ENCODE data around the gene HSH2D.

HSH2D gene

DNA sequence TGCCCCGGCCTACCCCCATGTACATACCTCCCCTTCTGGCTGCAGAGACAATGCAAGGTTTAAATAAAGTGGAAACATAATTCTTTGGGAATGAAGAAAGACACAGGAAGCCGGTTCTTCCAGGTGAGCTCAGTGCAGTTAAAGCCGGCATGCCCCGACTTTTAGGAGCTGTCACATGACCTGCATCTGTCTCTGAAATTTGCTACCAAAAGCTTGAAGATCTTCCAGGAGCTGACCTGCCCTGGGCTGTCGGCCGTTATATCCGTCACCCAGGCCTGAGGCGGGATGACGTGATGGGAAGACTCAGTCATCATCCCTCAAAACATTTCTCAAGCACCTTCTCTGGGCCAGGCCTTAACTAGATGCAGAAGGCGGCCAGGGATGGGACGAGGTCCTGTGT lies 21.5 kb upstream of the HSH2D start:
- DNase-seq (ENCODE audit: low read depth): no peak
- no peaks in the 10 kb centered on the region for H3K9me3 ChIP-seq (ENCODE audit: control insufficient read depth, low read length)
- peaks cover 70% of the 10 kb centered on the region for H3K36me3 ChIP-seq (ENCODE audit: control insufficient read depth, insufficient read depth, low read length, severe bottlenecking)
- H3K27me3 ChIP-seq (replicated peaks; ENCODE audit: control insufficient read depth, insufficient read depth, low read length): no peaks in the 10 kb centered on the region
- H3K4me3 ChIP-seq (ENCODE audit: low read length): no peak overlapping the region
- H3K4me1 ChIP-seq (ENCODE audit: control insufficient read depth, insufficient read depth, low read length): no peaks in the 10 kb centered on the region
- H3K9ac ChIP-seq (ENCODE audit: low read length): no peak overlapping the region

DNA sequence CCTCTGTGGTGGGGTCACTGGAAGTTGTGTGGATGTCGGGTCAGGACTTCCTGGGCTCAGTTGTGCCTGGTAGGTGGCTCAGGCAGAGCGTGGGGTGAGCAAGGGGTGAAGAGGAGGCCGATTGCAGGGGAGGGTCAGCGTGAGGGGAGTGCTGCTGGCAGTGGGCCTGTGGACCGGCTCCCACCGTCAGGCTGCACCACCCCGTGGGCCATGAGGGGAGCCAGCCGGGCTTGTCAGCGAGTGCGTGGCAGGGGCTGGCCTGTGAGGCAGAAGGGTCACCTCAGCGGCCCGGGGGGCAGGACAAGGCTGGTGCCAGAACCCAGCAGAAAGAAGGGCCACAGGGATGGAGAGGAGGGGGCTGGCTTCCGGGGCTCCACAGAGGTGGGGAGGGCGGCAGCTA lies 18.5 kb upstream of the HSH2D start:
- no peak overlapping the region for H3K9ac ChIP-seq (ENCODE audit: low read length)
- H3K27me3 ChIP-seq (replicated peaks; ENCODE audit: control insufficient read depth, insufficient read depth, low read length): no peaks in the 10 kb centered on the region
- DNase-seq (ENCODE audit: low read depth): no peak
- peaks cover 80% of the 10 kb centered on the region for H3K36me3 ChIP-seq (ENCODE audit: control insufficient read depth, insufficient read depth, low read length, severe bottlenecking)
- no peaks in the 10 kb centered on the region for H3K4me1 ChIP-seq (ENCODE audit: control insufficient read depth, insufficient read depth, low read length)
- H3K9me3 ChIP-seq (ENCODE audit: control insufficient read depth, low read length): no peaks in the 10 kb centered on the region
- no peak overlapping the region for H3K4me3 ChIP-seq (ENCODE audit: low read length)

DNA sequence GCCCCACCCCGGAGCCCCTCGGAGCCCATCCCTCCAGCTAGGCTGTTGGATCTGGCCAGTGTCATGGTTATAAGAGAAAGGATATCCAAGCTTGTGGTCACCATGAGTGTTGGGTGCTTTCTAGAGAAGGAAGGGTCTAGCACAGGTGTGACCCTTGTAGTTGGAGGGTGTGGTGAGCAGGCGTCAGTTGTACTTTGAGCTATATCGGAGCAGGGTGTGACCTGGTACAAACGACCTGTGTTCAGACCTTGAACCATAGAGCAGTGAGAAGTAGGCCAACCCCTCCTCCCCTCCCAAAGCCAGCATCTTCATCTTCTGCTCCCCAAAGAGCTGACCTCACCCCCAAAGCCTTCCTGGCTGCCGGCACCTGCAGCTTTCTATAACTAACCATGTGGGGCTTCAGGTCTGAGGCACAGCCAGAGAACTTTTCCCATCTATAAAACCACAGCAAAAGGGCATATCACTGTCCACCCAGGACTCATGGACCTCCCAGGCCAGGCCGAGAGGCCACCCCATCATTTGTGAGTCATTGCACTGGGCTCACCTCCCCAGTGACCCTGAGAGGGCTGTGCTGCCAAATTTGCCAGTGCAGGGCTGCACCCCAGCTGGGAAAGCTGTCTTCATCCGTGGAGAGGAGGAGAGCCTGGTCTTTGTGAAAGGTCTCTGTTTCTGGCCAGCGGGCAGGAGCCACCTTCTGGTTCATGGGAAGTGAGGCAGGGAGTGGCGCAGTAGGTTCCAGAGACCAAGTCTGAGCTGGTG lies 17.6 kb upstream of the HSH2D start:
- DNase-seq (ENCODE audit: low read depth): no peak
- Histone ChIP-seq H3K9me3 (ENCODE audit: control insufficient read depth, low read length) (no peaks in the 10 kb centered on the region), H3K9ac (ENCODE audit: low read length) (no peak overlapping the region), H3K4me3 (ENCODE audit: low read length) (no peak overlapping the region), H3K27me3 (replicated peaks; ENCODE audit: control insufficient read depth, insufficient read depth, low read length) (no peaks in the 10 kb centered on the region), H3K36me3 (ENCODE audit: control insufficient read depth, insufficient read depth, low read length, severe bottlenecking) (peaks cover 83% of the 10 kb centered on the region), H3K4me1 (ENCODE audit: control insufficient read depth, insufficient read depth, low read length) (no peaks in the 10 kb centered on the region)

DNA sequence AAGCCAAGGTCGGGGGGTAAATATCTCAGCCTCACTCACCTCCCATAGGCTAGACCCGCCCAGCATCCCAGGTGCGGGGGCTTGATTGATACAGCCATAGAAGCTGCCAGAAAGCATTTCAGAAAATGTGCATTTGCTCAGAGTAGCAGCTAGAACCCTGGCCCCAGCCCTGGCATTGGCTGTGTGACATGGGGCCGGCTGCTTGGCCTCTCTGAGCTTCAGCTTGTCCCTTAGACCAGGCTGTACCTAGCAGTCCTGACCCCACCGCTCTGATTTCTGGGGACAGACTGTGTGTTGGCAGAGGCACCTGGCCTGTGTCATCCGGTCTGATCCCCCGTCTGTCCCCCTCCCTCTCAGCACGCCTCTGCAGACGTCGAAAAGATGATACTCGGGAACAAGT lies 16.4 kb upstream of the HSH2D start:
- no peak overlapping the region for H3K4me3 ChIP-seq (ENCODE audit: low read length)
- H3K9me3 ChIP-seq (ENCODE audit: control insufficient read depth, low read length): no peaks in the 10 kb centered on the region
- H3K27me3 ChIP-seq (replicated peaks; ENCODE audit: control insufficient read depth, insufficient read depth, low read length): no peaks in the 10 kb centered on the region
- peaks cover 76% of the 10 kb centered on the region for H3K36me3 ChIP-seq (ENCODE audit: control insufficient read depth, insufficient read depth, low read length, severe bottlenecking)
- no peak for DNase-seq (ENCODE audit: low read depth)
- no peak overlapping the region for H3K9ac ChIP-seq (ENCODE audit: low read length)
- H3K4me1 ChIP-seq (ENCODE audit: control insufficient read depth, insufficient read depth, low read length): no peaks in the 10 kb centered on the region

DNA sequence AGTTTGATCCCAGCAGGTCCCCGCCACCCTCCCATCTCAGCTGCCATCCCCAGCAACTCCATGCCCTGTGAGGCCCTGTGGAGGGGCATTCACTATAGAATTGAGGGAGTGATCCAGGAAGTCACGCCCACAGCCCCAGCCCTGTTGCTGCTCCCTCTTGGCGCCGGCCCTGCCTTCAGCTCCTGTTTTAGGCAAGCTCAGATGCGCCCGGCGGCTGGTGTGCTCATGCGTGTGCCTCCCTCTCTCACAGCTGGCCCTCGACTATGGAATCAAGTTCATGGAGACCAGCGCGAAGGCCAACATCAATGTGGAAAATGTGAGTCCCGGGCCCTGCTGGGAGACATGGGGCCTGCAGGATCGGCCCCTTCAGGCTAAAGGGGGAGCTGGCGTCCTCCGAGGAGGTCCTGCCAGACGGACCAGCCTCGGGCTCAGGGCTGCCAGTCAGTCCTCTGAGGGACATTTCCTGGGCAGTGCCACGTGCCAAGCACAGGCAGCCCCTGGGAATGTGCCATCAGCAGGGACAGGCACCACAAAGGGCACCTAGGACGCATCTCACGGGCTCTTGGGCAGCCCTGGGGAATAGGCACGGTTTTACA lies 15.6 kb upstream of the HSH2D start:
- no peak for DNase-seq (ENCODE audit: low read depth)
- peaks cover 76% of the 10 kb centered on the region for H3K36me3 ChIP-seq (ENCODE audit: control insufficient read depth, insufficient read depth, low read length, severe bottlenecking)
- no peaks in the 10 kb centered on the region for H3K9me3 ChIP-seq (ENCODE audit: control insufficient read depth, low read length)
- H3K9ac ChIP-seq (ENCODE audit: low read length): no peak overlapping the region
- H3K4me1 ChIP-seq (ENCODE audit: control insufficient read depth, insufficient read depth, low read length): no peaks in the 10 kb centered on the region
- H3K27me3 ChIP-seq (replicated peaks; ENCODE audit: control insufficient read depth, insufficient read depth, low read length): no peaks in the 10 kb centered on the region
- H3K4me3 ChIP-seq (ENCODE audit: low read length): no peak overlapping the region

DNA sequence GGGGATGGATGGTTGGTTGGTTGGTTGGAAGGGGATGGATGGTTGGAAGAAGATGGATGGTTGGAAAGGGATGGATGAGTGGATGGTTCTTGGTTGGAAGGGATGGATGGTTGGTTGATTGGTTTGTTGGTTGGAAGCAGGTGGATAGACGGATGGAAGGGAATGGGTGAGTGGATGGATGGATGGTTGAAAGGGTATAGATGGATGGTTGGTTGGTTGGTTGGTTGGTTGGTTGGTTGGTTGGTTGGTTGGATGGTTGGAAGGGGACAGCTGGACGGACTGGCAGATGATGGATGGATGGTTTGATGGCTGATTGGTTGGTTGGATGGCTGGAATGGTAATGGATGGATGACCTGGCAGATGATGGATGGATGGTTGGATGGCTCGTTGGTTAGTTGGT lies 11.8 kb upstream of the HSH2D start:
- H3K27me3 ChIP-seq (replicated peaks; ENCODE audit: control insufficient read depth, insufficient read depth, low read length): no peaks in the 10 kb centered on the region
- no peak for DNase-seq (ENCODE audit: low read depth)
- H3K36me3 ChIP-seq (ENCODE audit: control insufficient read depth, insufficient read depth, low read length, severe bottlenecking): peaks cover 61% of the 10 kb centered on the region
- H3K4me1 ChIP-seq (ENCODE audit: control insufficient read depth, insufficient read depth, low read length): no peaks in the 10 kb centered on the region
- no peak overlapping the region for H3K9ac ChIP-seq (ENCODE audit: low read length)
- H3K4me3 ChIP-seq (ENCODE audit: low read length): no peak overlapping the region
- no peaks in the 10 kb centered on the region for H3K9me3 ChIP-seq (ENCODE audit: control insufficient read depth, low read length)

DNA sequence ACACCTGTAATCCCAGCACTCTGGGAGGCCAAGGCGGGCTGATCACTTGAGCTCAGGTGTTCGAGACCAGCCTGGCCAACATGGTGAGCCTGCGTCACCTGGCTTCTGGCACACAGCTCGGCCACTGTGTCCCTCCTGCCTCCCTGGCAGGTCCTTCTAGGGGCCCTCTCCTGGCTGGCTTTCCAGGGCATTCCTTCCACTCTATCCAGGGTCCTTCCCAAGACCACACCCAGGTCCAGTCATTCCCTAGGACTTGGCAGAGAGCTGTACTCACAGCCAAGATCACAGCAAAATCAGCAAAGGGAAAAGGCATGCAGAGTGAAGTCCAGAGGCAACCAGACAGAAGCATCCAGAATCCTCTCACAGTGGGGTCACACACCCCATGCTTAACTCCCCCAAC lies 9.7 kb upstream of the HSH2D start:
- DNase-seq (ENCODE audit: low read depth): no peak
- Histone ChIP-seq H3K4me1 (ENCODE audit: control insufficient read depth, insufficient read depth, low read length) (no peaks in the 10 kb centered on the region), H3K9me3 (ENCODE audit: control insufficient read depth, low read length) (no peaks in the 10 kb centered on the region), H3K9ac (ENCODE audit: low read length) (no peak overlapping the region), H3K4me3 (ENCODE audit: low read length) (no peak overlapping the region), H3K27me3 (replicated peaks; ENCODE audit: control insufficient read depth, insufficient read depth, low read length) (no peaks in the 10 kb centered on the region), H3K36me3 (ENCODE audit: control insufficient read depth, insufficient read depth, low read length, severe bottlenecking) (peaks cover 40% of the 10 kb centered on the region)

DNA sequence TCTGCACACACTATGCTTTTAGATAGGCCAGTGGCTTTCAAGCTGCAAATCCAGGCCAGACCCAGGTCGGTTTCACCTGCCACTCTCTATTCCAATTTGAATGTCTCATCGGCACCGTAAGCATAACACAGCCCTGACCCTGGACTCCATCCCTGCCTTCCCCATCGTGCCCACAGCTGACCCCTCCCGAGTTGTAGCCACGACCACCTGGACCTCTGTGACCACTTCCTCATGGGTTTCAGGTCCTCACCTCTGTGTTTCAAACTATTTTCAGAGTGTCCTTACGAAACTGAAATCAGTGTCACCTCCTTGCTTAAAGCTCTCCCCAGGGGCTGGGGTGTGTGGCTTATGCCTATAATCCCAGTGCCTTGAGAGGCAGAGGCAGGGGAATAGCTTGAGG lies 9.0 kb upstream of the HSH2D start:
- no peaks in the 10 kb centered on the region for H3K27me3 ChIP-seq (replicated peaks; ENCODE audit: control insufficient read depth, insufficient read depth, low read length)
- H3K9ac ChIP-seq (ENCODE audit: low read length): no peak overlapping the region
- no peak for DNase-seq (ENCODE audit: low read depth)
- no peaks in the 10 kb centered on the region for H3K4me1 ChIP-seq (ENCODE audit: control insufficient read depth, insufficient read depth, low read length)
- H3K36me3 ChIP-seq (ENCODE audit: control insufficient read depth, insufficient read depth, low read length, severe bottlenecking): peaks cover 34% of the 10 kb centered on the region
- H3K9me3 ChIP-seq (ENCODE audit: control insufficient read depth, low read length): no peaks in the 10 kb centered on the region
- no peak overlapping the region for H3K4me3 ChIP-seq (ENCODE audit: low read length)

DNA sequence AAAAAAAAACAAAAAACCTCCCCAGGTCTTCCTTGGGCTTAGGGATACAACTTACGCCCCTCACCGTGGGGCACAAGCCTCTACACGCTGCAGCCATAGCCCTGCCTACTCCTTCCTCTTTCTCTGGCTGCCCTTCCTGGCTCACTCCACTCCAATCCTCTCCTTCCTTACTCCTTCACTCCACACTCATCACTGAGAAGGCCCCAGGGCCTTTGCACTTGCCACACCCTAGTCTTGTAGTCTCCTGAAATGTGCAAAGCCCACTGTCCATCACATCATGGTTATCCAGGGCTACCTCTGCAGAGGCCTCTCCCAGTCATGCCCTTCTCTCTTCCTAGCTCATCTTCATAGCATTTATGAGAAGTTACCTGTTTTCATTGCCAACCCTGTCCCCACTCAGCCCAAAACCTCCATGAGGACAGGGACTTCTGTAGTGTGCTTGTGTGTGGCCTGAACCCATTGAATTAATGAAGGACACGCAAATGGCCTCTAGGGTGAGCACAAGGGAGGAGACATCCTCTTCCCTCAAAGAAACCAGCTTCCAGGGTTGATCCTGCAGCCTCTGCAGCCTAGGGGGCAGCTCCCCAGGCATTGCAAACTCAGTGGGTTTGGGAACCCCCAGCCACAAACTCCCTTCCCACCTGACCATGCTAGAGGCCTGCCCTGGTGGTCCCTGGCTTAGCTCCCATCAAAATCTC lies 7.9 kb upstream of the HSH2D start:
- Histone ChIP-seq H3K27me3 (replicated peaks; ENCODE audit: control insufficient read depth, insufficient read depth, low read length) (no peaks in the 10 kb centered on the region), H3K9ac (ENCODE audit: low read length) (no peak overlapping the region), H3K4me1 (ENCODE audit: control insufficient read depth, insufficient read depth, low read length) (no peaks in the 10 kb centered on the region), H3K4me3 (ENCODE audit: low read length) (no peak overlapping the region), H3K9me3 (ENCODE audit: control insufficient read depth, low read length) (no peaks in the 10 kb centered on the region), H3K36me3 (ENCODE audit: control insufficient read depth, insufficient read depth, low read length, severe bottlenecking) (peaks cover 25% of the 10 kb centered on the region)
- no peak for DNase-seq (ENCODE audit: low read depth)

DNA sequence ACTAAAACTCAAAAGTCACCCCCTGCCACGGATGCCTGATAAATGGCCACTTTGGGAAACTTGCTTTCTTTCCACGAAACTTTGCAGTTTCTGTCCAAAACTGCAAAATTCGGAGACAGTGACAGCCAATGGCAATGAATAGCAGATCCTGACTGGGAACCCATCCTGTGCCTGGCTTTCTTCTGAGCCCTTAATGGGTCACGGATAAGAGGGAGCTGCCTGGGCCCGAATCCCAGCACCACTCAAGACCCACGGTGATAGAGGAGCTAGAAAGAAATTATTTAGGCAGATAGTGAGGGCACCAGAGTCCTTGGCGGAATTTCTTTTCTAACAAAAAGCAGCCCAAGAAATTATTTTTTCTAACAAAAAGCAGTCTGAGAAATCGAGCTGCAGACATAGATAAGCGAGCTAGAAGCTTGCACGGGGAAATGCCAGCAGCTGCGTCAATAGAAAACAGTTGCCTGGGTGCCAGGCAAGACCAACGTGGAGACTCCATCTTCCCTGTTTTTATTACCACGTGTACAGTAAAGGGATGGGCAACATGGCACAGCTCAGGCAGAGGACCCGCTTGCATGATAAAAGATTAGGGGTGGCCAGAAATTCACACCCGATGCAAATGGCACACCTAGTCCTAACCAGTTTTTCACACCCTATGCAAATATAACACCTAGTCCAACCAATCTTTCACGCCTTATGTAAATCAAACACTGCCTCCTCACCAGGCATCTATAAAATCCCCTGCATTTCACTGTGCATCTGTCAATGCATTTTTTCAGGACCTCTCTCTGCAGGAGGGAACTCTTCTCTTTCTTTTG lies 7.1 kb upstream of the HSH2D start:
- Histone ChIP-seq H3K4me1 (ENCODE audit: control insufficient read depth, insufficient read depth, low read length) (no peaks in the 10 kb centered on the region), H3K36me3 (ENCODE audit: control insufficient read depth, insufficient read depth, low read length, severe bottlenecking) (peaks cover 25% of the 10 kb centered on the region), H3K4me3 (ENCODE audit: low read length) (no peak overlapping the region), H3K27me3 (replicated peaks; ENCODE audit: control insufficient read depth, insufficient read depth, low read length) (no peaks in the 10 kb centered on the region), H3K9me3 (ENCODE audit: control insufficient read depth, low read length) (no peaks in the 10 kb centered on the region), H3K9ac (ENCODE audit: low read length) (no peak overlapping the region)
- no peak for DNase-seq (ENCODE audit: low read depth)

DNA sequence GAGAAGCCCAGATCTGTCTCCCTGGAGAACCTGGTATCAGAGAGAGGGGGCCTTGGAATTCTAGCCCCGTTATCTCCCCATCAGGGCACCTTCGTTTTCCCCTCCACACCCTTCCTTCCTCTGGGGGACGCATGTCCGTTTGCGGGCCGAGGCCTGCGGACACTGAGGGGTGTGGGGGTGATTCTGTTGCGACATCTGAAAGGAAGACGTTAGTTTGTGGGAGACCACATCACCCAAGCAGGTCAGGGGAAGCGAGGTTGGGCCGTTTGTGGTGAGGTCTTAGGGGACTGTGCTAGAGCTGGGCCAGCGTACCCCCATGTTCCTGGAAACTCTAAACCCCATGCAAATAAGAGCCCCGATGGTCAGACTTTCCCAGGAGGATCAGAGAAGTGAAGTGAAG lies 3.7 kb upstream of the HSH2D start:
- no peak overlapping the region for H3K9ac ChIP-seq (ENCODE audit: low read length)
- H3K27me3 ChIP-seq (replicated peaks; ENCODE audit: control insufficient read depth, insufficient read depth, low read length): peaks cover 6% of the 10 kb centered on the region
- H3K36me3 ChIP-seq (ENCODE audit: control insufficient read depth, insufficient read depth, low read length, severe bottlenecking): no peaks in the 10 kb centered on the region
- no peaks in the 10 kb centered on the region for H3K4me1 ChIP-seq (ENCODE audit: control insufficient read depth, insufficient read depth, low read length)
- DNase-seq (ENCODE audit: low read depth): no peak
- no peak overlapping the region for H3K4me3 ChIP-seq (ENCODE audit: low read length)
- H3K9me3 ChIP-seq (ENCODE audit: control insufficient read depth, low read length): no peaks in the 10 kb centered on the region
